ENCODE measurements around the gene NALCN. TPM values are rescaled to one million over a fixed set of nuclear protein-coding genes. Genes with fewer than 3 reads are reported as not detected.

The NALCN gene
- total RNA-seq, 1 donor from 2014 or later, result 0.12 TPM

DNA sequence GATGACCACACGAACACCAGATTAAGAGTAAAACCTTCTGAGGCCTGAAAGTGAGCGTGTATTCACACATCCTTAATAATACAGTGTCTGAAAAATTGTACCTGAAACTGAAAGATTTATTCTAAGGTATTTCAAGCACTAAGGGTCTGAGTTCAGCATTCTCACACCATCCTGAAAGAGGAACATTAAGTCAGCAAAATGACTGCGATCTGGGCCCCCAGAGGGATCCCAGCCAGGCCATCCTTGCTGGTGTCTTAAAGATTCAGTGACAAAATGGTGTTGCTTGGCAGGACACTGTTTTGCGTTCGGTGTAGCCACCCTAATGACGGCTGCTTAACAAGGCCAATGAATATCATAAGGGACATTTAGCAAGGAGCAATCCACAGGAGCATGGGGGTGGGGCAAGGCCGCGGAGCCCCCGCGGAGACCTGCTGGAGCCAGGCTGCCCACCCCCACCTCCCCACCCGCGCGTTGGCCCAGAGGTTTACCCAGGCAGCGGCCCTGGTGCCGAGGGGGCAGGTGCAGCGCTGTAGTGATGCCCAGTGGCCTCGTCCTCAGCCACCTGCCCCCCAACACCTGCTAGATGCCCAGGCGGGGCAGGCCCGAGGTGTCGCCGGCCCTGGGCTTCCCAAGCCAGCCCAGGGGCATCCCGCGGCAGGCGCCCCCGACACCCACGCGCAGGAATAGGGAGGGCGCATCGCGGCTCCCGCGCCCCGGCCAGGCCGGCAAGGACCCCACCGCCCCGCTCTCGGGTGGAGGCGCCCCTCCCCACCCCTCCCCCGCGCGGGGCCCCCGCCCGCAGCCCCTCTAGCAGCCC lies 742 bp downstream of the NALCN start:
- Mint-ChIP-seq H3K4me1 (ENCODE audit: low read depth) (no peaks in the 10 kb centered on the region), H3K4me3 (ENCODE audit: low read depth) (peak overlapping the region; percentile 65), H3K36me3 (ENCODE audit: insufficient read depth) (no peaks in the 10 kb centered on the region), H3K27me3 (peaks cover 54% of the 10 kb centered on the region), H3K9me3 (ENCODE audit: low read depth) (no peaks in the 10 kb centered on the region), H3K27ac (no peak overlapping the region)
- TF ChIP-seq, protein P1, sequence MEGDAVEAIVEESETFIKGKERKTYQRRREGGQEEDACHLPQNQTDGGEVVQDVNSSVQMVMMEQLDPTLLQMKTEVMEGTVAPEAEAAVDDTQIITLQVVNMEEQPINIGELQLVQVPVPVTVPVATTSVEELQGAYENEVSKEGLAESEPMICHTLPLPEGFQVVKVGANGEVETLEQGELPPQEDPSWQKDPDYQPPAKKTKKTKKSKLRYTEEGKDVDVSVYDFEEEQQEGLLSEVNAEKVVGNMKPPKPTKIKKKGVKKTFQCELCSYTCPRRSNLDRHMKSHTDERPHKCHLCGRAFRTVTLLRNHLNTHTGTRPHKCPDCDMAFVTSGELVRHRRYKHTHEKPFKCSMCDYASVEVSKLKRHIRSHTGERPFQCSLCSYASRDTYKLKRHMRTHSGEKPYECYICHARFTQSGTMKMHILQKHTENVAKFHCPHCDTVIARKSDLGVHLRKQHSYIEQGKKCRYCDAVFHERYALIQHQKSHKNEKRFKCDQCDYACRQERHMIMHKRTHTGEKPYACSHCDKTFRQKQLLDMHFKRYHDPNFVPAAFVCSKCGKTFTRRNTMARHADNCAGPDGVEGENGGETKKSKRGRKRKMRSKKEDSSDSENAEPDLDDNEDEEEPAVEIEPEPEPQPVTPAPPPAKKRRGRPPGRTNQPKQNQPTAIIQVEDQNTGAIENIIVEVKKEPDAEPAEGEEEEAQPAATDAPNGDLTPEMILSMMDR (IDR thresholded peaks at IDR 0.05; ENCODE audit: unreplicated experiment), result no peak
- DNase-seq (ENCODE audit: low spot score, unreplicated experiment), result peak; percentile 11

- no peaks in the 10 kb centered on the region for H3K36me3 Mint-ChIP-seq (ENCODE audit: insufficient read depth)
- peaks cover 37% of the 10 kb centered on the region for H3K27me3 Mint-ChIP-seq
- H3K4me1 Mint-ChIP-seq (ENCODE audit: low read depth), result no peaks in the 10 kb centered on the region
Observed at GRCh38 chr13:101412076-101412475, 4.2 kb downstream of the NALCN start.

DNA sequence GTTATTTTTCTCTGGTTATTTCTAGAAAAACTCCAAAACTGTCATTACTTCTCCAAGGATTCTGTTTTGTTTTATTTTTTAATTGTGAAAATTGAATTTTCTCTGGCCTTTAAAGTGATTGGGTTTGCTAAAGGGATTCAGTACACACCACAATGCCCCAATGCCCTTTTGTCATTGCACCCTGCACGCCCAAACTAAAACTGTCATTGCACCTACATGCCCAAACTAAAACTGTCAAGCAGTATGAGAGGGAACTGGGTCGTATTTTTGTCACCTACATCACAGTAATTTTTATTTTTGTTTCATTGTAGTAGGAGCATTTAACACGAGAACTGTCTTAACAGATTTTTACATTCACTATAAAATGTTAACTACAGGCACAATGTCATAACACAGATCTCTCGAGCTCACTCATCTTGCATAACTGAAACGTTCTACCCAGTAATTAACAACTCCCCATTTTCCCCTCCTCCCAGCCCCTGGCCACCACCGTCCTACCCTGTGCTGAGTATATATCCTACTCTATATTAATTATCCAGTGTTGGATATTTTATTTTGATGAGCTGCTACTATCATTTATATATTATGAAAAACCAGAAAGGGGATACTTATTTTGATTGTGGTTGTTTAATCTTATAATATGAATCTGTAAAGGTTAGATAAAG lies 7.2 kb downstream of the NALCN start:
- no peaks in the 10 kb centered on the region for H3K4me1 Mint-ChIP-seq (ENCODE audit: low read depth)
- no peak overlapping the region for H3K27ac Mint-ChIP-seq
- TF ChIP-seq, protein P1 (IDR thresholded peaks at IDR 0.05; ENCODE audit: unreplicated experiment), result no peak
- H3K36me3 Mint-ChIP-seq (ENCODE audit: insufficient read depth), result no peaks in the 10 kb centered on the region
- no peaks in the 10 kb centered on the region for H3K9me3 Mint-ChIP-seq (ENCODE audit: low read depth)
- H3K27me3 Mint-ChIP-seq, result peaks cover 16% of the 10 kb centered on the region
- H3K4me3 Mint-ChIP-seq (ENCODE audit: low read depth), result no peak overlapping the region
- no peak for DNase-seq (ENCODE audit: low spot score, unreplicated experiment)

More at GRCh38 chr13:101412076-101412475, 4.2 kb downstream of the NALCN start:
- Mint-ChIP-seq H3K9me3 (ENCODE audit: low read depth) (no peaks in the 10 kb centered on the region), H3K27ac (no peak overlapping the region), H3K4me3 (ENCODE audit: low read depth) (no peak overlapping the region)
- no peak for DNase-seq (ENCODE audit: low spot score, unreplicated experiment)
- TF ChIP-seq, protein P1 (IDR thresholded peaks at IDR 0.05; ENCODE audit: unreplicated experiment), result no peak

- no peaks in the 10 kb centered on the region for H3K9me3 Mint-ChIP-seq (ENCODE audit: low read depth)
- H3K4me1 Mint-ChIP-seq (ENCODE audit: low read depth), result no peaks in the 10 kb centered on the region
- H3K27ac Mint-ChIP-seq, result no peak overlapping the region
- H3K36me3 Mint-ChIP-seq (ENCODE audit: insufficient read depth), result no peaks in the 10 kb centered on the region
- H3K4me3 Mint-ChIP-seq (ENCODE audit: low read depth), result no peak overlapping the region
- H3K27me3 Mint-ChIP-seq, result peaks cover 11% of the 10 kb centered on the region
- TF ChIP-seq, protein P1 (IDR thresholded peaks at IDR 0.05; ENCODE audit: unreplicated experiment), result no peak
- DNase-seq (ENCODE audit: low spot score, unreplicated experiment), result no peak
Observed at GRCh38 chr13:101408154-101408553, 8.2 kb downstream of the NALCN start.

DNA sequence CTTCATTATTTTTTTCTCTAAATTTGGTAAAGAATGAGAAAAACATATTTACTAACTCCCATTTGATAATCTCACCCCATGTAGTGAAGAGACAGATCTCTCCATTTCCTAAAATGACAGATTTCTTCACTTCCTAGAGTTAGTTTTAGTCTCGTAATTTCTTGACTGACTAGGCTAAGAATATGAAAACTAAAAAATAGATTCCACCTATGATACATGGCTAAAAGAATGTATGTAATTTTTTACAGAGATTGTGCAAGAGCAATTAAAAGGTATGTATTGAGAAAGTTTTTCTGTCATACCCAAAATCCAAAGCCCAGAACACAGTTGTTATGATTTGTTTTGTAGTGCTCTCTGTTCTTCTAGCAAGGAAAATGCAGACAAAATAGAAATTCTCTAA lies 9.5 kb downstream of the NALCN start:
- Mint-ChIP-seq H3K27me3 (peaks cover 3% of the 10 kb centered on the region), H3K9me3 (ENCODE audit: low read depth) (no peaks in the 10 kb centered on the region), H3K4me3 (ENCODE audit: low read depth) (no peak overlapping the region), H3K27ac (no peak overlapping the region), H3K4me1 (ENCODE audit: low read depth) (no peaks in the 10 kb centered on the region), H3K36me3 (ENCODE audit: insufficient read depth) (no peaks in the 10 kb centered on the region)
- TF ChIP-seq, protein P1 (IDR thresholded peaks at IDR 0.05; ENCODE audit: unreplicated experiment), result no peak
- DNase-seq (ENCODE audit: low spot score, unreplicated experiment), result no peak
